Stomach (tissue), 4 donors: Measurements from ENCODE around the gene TINAGL1.

Experiments
- POLR2A ChIP-seq, 4 donors: fragments of 450-650 bp; IDR thresholded peaks; one replicate each; pipeline ENCODE4 v1.6.1; 2016; ENCODE audit warnings: antibody characterized with exemption in 4 of 4, control low read depth in 2 of 4, mild to moderate bottlenecking in 1 of 4, moderate library complexity in 1 of 4
- TF ChIP-seq, protein P1 (sequence below), 7 experiments: fragments of 450-650 bp in 4 of 7; fragments of 200-600 bp in 3 of 7; sonication (generic) in 3 of 7; IDR thresholded peaks; one replicate each; pipeline ENCODE4 v1.5.1; 2016 to 2019; ENCODE audit warnings: antibody characterized with exemption in 7 of 7, control low read depth in 2 of 7, mild to moderate bottlenecking in 1 of 7

DNA sequence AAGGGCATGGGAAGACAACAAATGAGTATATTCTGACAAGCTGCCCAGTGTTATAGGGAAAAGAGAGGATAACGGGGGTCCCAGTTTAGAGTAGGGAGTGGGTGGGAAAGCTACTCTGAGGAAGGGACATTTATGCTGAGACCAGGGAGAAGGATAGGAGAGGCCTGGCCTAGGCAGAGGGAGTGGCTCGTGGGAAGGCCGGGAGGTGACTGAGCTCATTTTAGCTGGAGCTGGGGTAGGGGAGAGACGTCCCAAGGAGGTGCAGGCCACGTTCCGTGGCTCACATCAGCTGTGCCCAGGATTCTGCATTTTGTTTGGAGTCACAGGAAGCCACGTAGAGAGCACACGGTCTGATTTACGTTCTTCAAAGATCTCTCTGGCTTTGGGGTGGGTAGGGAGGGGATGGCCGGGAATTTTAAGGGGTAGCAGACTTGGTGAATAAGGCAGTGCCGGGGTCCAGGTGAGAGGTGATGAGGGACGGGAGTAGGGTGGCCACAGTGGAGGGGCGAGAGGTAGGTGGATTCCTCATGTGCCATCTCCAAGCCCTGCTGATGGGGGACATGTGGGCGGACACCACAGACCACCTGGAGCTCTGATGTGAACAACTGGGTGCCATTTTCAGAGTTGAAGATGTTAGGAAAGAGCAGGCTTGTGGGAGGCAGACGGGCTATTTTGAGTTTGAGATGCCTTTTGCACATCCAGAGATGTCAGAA is 4.7 kb downstream of the TINAGL1 start:
- TF ChIP-seq, protein P1, sequence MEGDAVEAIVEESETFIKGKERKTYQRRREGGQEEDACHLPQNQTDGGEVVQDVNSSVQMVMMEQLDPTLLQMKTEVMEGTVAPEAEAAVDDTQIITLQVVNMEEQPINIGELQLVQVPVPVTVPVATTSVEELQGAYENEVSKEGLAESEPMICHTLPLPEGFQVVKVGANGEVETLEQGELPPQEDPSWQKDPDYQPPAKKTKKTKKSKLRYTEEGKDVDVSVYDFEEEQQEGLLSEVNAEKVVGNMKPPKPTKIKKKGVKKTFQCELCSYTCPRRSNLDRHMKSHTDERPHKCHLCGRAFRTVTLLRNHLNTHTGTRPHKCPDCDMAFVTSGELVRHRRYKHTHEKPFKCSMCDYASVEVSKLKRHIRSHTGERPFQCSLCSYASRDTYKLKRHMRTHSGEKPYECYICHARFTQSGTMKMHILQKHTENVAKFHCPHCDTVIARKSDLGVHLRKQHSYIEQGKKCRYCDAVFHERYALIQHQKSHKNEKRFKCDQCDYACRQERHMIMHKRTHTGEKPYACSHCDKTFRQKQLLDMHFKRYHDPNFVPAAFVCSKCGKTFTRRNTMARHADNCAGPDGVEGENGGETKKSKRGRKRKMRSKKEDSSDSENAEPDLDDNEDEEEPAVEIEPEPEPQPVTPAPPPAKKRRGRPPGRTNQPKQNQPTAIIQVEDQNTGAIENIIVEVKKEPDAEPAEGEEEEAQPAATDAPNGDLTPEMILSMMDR (IDR thresholded peaks at IDR 0.05) = no peak
- TF ChIP-seq POLR2A (IDR thresholded peaks at IDR 0.05) = no peak
